Measurements from ENCODE around the gene BSDC1. TPM values are rescaled to one million over a fixed set of nuclear protein-coding genes. Genes with fewer than 3 reads are reported as not detected.
"Not testable (repeated sequence)": the region's sequence is repeated elsewhere in the genome, so short reads cannot be mapped to it uniquely, and the experiment has no call there.

The BSDC1 gene
- total RNA-seq = 10 to 100 TPM; 35.2 to 38.3 TPM

GRCh38 chr1:32394141-32394889 lies at the start of gene BSDC1:
Gene BSDC1 (minus strand): TSS chr1:32394441. CDS start chr1:32394414, 27 bp downstream.
- peaks cover 2% of the 10 kb centered on the region for H3K9me3 Mint-ChIP-seq
- H3K4me3 Mint-ChIP-seq = peak within 1 kb of the TSS; percentile 100
- CTCF ChIA-PET = interaction anchor here (0.9 to 1.7 kb wide), 5 partner anchors 10 to 178 kb away, joined by 3 to 11 read pairs (median 3); no protein-coding TSS in a partner anchor
- peak; percentile 100 for DNase-seq
- intact Hi-C loops (cut with micrococcal nuclease) = loop anchor here (2.0 to 10.0 kb wide), 3 partner anchors 44 to 260 kb away; partner anchors contain the start of genes MARCKSL1, RBBP4 and ZBTB8OS
- peaks cover 4% of the 10 kb centered on the region for H3K36me3 Mint-ChIP-seq (ENCODE audit: low read depth)
- peak within 1 kb of the TSS; percentile 99 for H3K27ac Mint-ChIP-seq
- H3K4me1 Mint-ChIP-seq (ENCODE audit: low read depth) = peaks cover 31% of the 10 kb centered on the region
- H3K27me3 Mint-ChIP-seq (ENCODE audit: low read depth) = no peaks in the 10 kb centered on the region

DNA sequence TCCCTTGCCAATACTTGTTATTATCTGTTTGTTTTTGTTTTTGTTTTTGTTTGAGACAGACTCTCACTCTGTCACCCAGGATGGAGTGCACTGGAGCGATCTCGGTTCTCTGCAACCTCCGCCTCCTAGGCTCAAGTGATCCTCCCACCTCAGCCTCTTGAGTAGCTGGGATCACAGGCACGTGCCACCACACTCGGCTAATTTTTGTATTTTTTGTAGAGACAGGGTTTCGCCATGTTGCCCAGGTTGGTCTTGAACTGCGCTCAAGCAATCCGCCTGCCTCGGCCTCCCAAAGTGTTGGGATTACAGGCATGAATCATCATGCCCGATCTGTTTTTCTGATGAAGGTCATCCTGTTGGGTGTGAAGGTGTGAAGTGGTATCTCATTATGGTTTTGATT lies 47.2 kb upstream of the BSDC1 start:
- intact Hi-C loops (cut with micrococcal nuclease); DNase-seq; CTCF ChIA-PET; H3K27ac Mint-ChIP-seq; H3K4me1 Mint-ChIP-seq (ENCODE audit: low read depth); H3K9me3 Mint-ChIP-seq; H3K4me3 Mint-ChIP-seq; H3K36me3 Mint-ChIP-seq (ENCODE audit: low read depth): not testable (repeated sequence)
- H3K27me3 Mint-ChIP-seq (ENCODE audit: low read depth) = peaks cover 23% of the 10 kb centered on the region

GRCh38 chr1:32438777-32439176 lies 44.5 kb upstream of the BSDC1 start:
- H3K4me1 Mint-ChIP-seq (ENCODE audit: low read depth); H3K4me3 Mint-ChIP-seq; DNase-seq; H3K36me3 Mint-ChIP-seq (ENCODE audit: low read depth); H3K9me3 Mint-ChIP-seq; H3K27ac Mint-ChIP-seq; intact Hi-C loops (cut with micrococcal nuclease); CTCF ChIA-PET: not testable (repeated sequence)
- H3K27me3 Mint-ChIP-seq (ENCODE audit: low read depth) = peaks cover 18% of the 10 kb centered on the region

DNA sequence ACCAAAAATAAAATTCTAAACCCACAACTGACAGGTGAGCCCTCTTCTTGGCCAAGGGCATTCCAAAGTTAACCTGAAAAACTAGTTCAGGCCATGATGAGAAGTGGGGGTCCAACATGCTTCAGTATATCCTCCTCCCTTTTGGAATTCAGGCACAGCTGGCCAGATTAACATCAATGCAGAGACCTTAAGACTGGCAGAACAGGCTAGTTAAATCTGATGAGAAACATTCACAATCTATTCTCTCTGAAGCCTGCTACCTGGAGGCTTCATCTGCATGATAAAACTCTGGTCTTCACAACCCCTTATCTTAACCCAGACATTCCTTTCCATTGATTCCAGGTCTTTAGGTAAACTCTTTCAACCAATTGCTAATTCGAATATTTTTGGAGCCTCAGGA lies 43.9 kb upstream of the BSDC1 start:
- CTCF ChIA-PET = no interaction called here
- Mint-ChIP-seq H3K4me3 (no peak overlapping the region), H3K27me3 (ENCODE audit: low read depth) (peaks cover 17% of the 10 kb centered on the region)

DNA sequence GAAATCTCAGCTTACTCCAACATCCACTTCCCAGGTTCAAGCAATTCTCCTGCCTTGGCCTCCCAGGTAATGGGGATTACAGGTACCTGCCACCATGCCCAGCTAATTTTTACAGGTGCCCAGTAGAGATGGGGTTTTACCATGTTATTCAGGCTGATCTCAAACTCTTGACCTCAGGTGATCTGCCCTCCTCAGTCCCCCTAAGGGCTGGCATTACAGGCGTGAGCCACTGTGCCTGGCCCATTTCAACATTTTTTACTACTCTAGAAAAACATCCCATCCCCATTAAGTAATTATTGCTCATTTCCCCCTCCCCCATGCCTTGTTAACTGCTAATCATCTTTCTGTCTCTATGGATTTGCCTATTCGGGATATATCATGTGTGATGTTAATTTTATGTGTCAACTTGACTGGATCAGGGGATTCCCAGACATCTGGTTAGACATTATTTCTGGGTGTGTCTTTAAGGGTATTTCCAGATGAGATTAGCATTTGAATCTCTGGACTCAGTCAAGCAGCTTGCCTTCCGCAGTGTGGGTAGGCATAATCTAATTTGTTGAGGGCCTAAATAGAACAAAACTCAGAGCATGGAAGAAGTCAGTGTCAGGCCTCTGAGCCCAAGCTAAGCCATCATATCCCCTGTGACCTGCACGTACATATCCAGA lies 37.6 kb upstream of the BSDC1 start:
- intact Hi-C loops (cut with micrococcal nuclease) = no loop called here
- H3K27ac Mint-ChIP-seq = no peak overlapping the region
- H3K36me3 Mint-ChIP-seq (ENCODE audit: low read depth) = no peaks in the 10 kb centered on the region
- H3K4me3 Mint-ChIP-seq = no peak overlapping the region
- H3K9me3 Mint-ChIP-seq = no peaks in the 10 kb centered on the region
- DNase-seq = no peak
- peaks cover 25% of the 10 kb centered on the region for H3K27me3 Mint-ChIP-seq (ENCODE audit: low read depth)
- CTCF ChIA-PET = interaction anchor here (0.6 kb wide), 1 partner anchor 217 kb away, joined by 3 read pairs; no protein-coding TSS in a partner anchor
- H3K4me1 Mint-ChIP-seq (ENCODE audit: low read depth) = no peaks in the 10 kb centered on the region

More for the DNA sequence above, 43.9 kb upstream of the BSDC1 start:
- no peak overlapping the region for H3K27ac Mint-ChIP-seq
- H3K9me3 Mint-ChIP-seq = peaks cover 6% of the 10 kb centered on the region
- no peaks in the 10 kb centered on the region for H3K36me3 Mint-ChIP-seq (ENCODE audit: low read depth)
- intact Hi-C loops (cut with micrococcal nuclease) = no loop called here
- H3K4me1 Mint-ChIP-seq (ENCODE audit: low read depth) = no peaks in the 10 kb centered on the region
- DNase-seq = no peak

- no peak overlapping the region for H3K4me3 Mint-ChIP-seq
- no peaks in the 10 kb centered on the region for H3K9me3 Mint-ChIP-seq
- H3K27ac Mint-ChIP-seq = no peak overlapping the region
- intact Hi-C loops (cut with micrococcal nuclease) = no loop called here
- H3K36me3 Mint-ChIP-seq (ENCODE audit: low read depth) = no peaks in the 10 kb centered on the region
- peaks cover 28% of the 10 kb centered on the region for H3K27me3 Mint-ChIP-seq (ENCODE audit: low read depth)
- peaks cover 3% of the 10 kb centered on the region for H3K4me1 Mint-ChIP-seq (ENCODE audit: low read depth)
- DNase-seq = no peak
- CTCF ChIA-PET = interaction anchor here (1.0 to 1.1 kb wide), 2 partner anchors 75 to 185 kb away, joined by 3 read pairs; no protein-coding TSS in a partner anchor
These were observed 33.2 kb upstream of the BSDC1 start for GRCh38 chr1:32427264-32427963.

DNA sequence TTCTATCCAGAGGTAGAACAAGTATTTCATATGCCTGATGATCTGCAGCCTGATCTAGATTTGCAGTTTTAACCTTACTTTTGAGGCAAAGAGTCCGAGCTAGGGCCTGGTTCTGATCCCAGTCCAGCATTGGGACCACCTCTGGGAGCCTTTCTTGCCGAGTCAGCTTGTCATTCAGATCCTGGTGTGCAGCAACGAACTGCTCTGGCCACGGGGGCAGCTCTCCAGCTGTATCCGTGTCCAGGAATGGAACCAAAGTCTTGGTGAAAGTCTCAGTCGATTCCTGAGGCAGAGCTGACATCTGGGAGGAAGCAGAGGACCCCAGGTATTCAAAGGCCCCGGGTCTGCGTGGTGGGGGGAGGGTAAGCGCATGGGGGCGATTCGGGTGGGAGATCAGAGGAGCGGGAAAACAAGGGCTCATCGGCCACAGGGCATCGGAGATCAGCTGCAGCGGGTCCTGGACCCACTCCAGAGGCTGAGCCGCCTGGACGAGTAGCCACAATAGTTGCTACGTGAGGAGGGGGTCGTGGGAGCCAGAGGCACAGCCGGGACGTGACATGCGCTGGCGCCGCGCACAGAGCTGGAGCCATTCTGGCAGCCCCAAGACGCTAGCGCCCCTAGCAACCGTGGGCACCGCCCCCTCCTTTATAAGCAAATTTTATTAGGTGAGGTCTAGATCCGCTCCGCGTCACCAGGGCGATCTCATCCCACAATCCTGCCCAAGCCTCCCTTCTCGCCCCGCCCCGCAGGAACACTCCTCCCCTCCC lies 32.4 kb upstream of the BSDC1 start:
- intact Hi-C loops (cut with micrococcal nuclease) = no loop called here
- Mint-ChIP-seq H3K4me1 (ENCODE audit: low read depth) (peaks cover 3% of the 10 kb centered on the region), H3K4me3 (no peak overlapping the region), H3K36me3 (ENCODE audit: low read depth) (no peaks in the 10 kb centered on the region), H3K9me3 (no peaks in the 10 kb centered on the region), H3K27ac (no peak overlapping the region), H3K27me3 (ENCODE audit: low read depth) (peaks cover 28% of the 10 kb centered on the region)
- no peak for DNase-seq
- CTCF ChIA-PET = interaction anchor here (1.0 to 5.3 kb wide), 4 partner anchors 13 to 186 kb away, joined by 3 to 25 read pairs (median 6); no protein-coding TSS in a partner anchor

- Mint-ChIP-seq H3K4me3 (no peak overlapping the region), H3K9me3 (no peaks in the 10 kb centered on the region), H3K36me3 (ENCODE audit: low read depth) (no peaks in the 10 kb centered on the region), H3K27ac (no peak overlapping the region), H3K27me3 (ENCODE audit: low read depth) (peaks cover 10% of the 10 kb centered on the region), H3K4me1 (ENCODE audit: low read depth) (peaks cover 3% of the 10 kb centered on the region)
- intact Hi-C loops (cut with micrococcal nuclease) = no loop called here
- CTCF ChIA-PET = interaction anchor here (5.3 kb wide), 1 partner anchor 21 kb away, joined by 25 read pairs; no protein-coding TSS in a partner anchor
- no peak for DNase-seq
These were observed 27.5 kb upstream of the BSDC1 start for GRCh38 chr1:32421775-32422174.

- Mint-ChIP-seq H3K27ac (no peak overlapping the region), H3K27me3 (ENCODE audit: low read depth) (peaks cover 7% of the 10 kb centered on the region), H3K4me1 (ENCODE audit: low read depth) (peaks cover 3% of the 10 kb centered on the region), H3K9me3 (peaks cover 4% of the 10 kb centered on the region), H3K36me3 (ENCODE audit: low read depth) (no peaks in the 10 kb centered on the region), H3K4me3 (no peak overlapping the region)
- no peak for DNase-seq
- CTCF ChIA-PET = interaction anchor here (0.6 to 4.6 kb wide), 7 partner anchors 9 to 391 kb away, joined by 3 to 54 read pairs (median 4); no protein-coding TSS in a partner anchor
- intact Hi-C loops (cut with micrococcal nuclease) = loop anchor here (1.0 to 5.0 kb wide), 4 partner anchors 13 to 597 kb away; partner anchors contain the start of genes MARCKSL1 and SPOCD1
These were observed 20.1 kb upstream of the BSDC1 start for GRCh38 chr1:32414186-32414886.

DNA sequence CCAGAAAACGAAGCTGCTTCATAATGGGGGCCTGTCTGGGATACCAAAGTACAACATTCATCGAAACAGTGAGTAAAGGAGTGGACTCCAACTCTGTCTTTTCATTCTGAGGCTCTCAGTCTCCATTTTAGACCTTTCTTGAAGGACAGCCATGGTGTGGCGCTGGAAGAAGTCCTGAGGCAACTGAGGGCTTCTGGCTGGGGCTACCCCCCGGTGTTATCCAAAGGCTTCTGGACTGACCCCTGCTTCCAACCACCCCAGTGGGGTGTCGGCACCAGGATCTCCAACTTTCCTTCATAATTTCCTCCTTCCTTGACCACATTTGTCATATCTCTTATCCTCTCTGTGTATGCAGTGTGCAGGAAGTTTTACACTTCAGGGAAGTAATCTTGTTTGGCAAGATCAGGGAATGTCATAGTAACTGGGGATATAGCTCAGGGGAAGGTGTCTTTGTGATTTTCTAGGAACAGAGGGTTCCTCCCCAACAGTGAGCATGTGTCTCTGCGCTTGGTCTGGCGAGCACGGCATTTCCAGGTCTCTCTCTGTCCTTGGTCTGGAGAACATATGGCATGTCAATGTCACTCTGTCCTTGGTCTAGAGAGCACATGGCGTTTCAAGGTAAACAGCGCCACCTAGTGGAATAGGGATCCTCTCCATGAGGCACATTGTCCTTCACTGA lies 19.4 kb upstream of the BSDC1 start:
- CTCF ChIA-PET = interaction anchor here (0.6 to 4.6 kb wide), 13 partner anchors 9 to 772 kb away, joined by 3 to 54 read pairs (median 3); partner anchors contain the start of gene BSDC1
- DNase-seq = peak; percentile 84
- peaks cover 4% of the 10 kb centered on the region for H3K9me3 Mint-ChIP-seq
- peaks cover 3% of the 10 kb centered on the region for H3K4me1 Mint-ChIP-seq (ENCODE audit: low read depth)
- no peak overlapping the region for H3K27ac Mint-ChIP-seq
- intact Hi-C loops (cut with micrococcal nuclease) = loop anchor here (1.0 to 5.0 kb wide), 4 partner anchors 12 to 596 kb away; partner anchors contain the start of genes MARCKSL1 and SPOCD1
- peaks cover 7% of the 10 kb centered on the region for H3K27me3 Mint-ChIP-seq (ENCODE audit: low read depth)
- H3K4me3 Mint-ChIP-seq = no peak overlapping the region
- no peaks in the 10 kb centered on the region for H3K36me3 Mint-ChIP-seq (ENCODE audit: low read depth)

Measured in activated naive CD4-positive, alpha-beta T cell treated with anti-CD3 and anti-CD28 coated beads for 36 hours (primary cell).